GM18873 (cell line): Measurements from ENCODE around the gene CFAP46.

Experiments used
- ATAC-seq: cut with Tn5 transposase; IDR thresholded peaks from one replicate; pipeline ENCODE4 v1.9.1; 2021; ENCODE audit warnings: mild to moderate bottlenecking, moderate library complexity, moderate number of reproducible peaks; ENCODE audit not compliant: unreplicated experiment, low FRiP score

Gene CFAP46

DNA sequence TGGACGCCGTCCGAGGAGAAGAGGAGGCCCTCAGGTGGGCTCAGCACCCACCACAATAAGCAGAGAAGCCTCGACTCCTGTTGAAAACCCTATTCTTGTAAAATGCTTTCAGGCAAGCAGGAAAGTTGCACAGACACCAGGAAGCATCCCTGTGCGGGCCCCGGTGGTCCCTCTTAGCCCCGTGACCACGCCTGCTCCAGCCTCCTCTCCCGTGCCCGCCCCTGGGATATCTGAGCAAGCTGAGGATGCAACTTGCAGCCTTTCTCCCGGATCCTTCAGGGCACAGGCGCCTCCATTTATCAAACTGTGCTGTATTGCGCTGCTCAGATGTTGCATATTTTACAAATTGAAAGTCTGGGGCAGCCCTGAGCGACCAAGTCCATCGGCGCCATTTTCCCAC is 72.7 kb downstream of the CFAP46 start:
- no peak for ATAC-seq

GRCh38 chr10:132868995-132869394 is 73.4 kb downstream of the CFAP46 start:
- no peak for ATAC-seq

- no peak for ATAC-seq
Observed at GRCh38 chr10:132867801-132868644, 74.3 kb downstream of the CFAP46 start.

GRCh38 chr10:132866601-132867381 is 75.6 kb downstream of the CFAP46 start:
- ATAC-seq: no peak

DNA sequence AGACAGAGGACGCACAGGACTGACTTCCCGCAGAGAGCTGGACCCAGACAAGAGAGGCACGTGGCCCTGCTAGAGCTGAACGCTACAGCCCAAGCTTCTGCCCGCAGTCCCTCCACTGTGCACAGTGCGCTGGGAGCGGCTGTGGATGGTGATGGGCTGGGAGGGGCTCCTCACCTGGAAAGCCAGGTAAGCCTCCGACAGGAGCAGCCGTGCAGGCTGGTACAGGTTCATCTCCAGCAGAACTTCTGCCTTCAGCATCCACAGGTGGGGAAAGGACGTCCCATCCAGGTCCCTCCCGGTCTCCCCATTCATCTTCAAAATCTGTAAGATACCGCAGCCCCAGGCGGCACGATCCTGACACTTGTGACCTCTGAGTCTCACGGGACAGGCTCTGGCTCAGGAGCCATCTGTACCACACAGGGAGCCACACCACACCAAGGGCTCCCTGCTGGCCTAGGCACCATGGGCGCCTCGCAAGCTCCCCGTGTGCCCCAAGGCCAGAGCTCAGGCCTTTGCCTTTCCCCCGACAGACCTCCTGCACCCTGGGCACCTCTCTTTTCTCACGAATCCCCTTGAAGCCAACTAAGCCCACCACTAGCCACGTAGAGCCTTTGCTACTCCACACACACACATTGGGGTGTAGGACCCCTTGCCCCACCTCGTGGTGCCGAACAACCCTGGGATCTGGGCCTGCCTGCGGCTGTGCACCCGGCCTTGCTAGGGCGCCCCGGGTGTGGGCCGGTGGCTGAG is 76.3 kb downstream of the CFAP46 start:
- no peak for ATAC-seq

DNA sequence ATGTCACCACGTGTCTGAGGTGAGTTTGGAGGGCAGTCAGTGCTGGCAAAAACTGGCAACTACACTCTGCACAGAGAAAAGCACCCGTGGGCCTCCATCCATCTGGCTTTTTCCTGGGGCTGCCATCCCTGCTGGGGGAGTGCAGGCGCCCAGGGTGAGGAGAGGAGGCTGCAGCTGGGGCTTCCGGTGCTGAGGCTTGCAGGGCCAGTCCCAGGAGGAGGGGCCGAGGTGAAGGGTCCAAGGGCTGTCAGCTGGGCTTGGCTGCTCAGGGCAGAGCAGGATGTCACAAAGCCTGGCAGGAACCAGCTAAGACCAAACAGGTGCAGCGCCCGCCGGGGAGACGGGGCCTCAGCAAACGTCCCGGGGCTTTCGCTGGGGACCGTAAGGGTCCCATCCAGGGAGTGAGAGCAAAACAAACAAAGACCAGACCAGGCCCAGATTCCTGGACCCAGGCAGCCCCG is 77.2 kb downstream of the CFAP46 start:
- no peak for ATAC-seq

DNA sequence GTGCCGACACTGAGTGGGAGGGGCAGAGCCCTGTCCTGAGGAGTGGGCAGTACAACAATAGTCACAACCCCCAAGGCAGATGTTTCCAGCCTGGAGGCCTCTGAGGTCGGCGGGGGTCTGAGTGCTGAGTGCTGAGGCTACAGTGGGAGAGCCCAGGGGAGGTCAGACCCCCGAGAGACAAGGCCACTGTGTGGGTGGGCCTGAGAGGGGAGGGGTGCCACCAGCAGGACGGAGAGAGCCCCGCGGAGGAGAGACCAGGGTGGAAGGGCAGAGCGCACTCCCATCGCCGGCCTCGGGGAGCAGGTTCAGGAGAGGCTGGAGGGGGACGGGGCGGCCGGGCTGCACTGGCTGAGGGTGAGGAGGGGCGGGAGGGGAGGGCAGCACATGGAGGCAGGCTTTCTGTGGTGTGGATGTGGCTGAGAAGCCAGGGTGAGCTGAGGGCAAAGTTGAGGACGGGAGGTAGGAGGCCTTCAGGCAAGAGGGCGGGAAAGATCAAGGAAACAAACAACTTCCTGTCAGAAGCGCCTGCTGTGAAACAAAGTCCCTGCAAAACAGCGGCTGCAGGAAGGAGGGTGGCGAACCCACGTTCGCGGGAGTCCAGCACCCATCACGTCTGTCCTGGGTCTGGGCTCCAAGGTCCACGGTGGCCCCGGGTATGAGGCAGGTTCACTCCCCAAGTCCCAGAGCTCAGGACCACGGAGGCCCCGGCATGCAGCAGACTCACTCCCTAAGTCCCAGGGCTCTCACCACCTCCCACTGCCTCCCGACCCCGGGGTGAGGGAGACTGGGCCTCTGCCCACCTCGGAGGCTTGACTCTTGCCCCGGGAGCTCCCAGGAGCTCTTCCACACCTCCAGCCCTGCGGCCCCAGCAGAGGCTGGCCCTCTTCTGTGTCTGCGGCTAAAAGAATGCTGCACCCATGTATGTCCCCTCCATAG is 79.6 kb downstream of the CFAP46 start:
- ATAC-seq: no peak

- ATAC-seq: no peak
Observed at GRCh38 chr10:132861884-132862461, 80.4 kb downstream of the CFAP46 start.

- ATAC-seq: no peak
Observed at GRCh38 chr10:132861116-132861691, 81.2 kb downstream of the CFAP46 start.

- no peak for ATAC-seq
Observed at GRCh38 chr10:132860532-132860931, 81.8 kb downstream of the CFAP46 start.

DNA sequence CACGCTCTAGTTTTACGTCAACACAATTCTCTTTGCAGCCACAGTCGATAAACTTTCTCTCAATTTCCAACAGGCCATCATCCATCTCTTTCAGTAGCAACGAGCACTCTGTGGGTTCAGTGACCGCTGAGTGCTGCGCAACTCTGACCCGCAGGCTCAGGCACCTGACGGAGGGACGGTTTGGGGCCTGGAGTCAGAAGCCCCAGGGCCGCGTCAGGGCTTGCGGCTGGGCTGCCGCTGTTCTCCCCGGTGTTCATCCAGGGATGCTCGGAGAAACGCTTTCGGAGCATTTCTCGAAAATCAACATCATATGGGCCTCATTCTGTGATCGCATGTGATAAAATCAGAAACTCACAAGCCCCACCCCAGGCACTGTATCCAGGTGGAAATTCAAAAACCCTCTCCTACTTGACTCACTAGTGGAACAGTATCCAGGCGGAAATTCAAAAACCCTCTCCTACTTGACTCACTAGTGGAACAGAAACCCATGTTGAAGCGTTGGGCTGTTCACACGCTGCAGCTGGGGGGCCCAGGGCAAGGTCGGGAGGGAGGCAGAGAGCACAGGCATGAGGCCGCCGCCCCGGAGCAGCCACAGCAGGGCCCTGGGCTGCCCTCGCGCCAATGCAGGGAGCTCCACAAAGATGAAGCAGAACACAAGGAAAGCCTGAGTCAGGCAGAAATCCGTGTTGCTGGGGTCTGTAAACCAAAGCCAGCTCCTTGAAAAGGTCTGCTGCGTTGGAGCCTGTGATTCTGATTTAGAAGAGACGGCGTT is 83.1 kb downstream of the CFAP46 start:
- no peak for ATAC-seq

DNA sequence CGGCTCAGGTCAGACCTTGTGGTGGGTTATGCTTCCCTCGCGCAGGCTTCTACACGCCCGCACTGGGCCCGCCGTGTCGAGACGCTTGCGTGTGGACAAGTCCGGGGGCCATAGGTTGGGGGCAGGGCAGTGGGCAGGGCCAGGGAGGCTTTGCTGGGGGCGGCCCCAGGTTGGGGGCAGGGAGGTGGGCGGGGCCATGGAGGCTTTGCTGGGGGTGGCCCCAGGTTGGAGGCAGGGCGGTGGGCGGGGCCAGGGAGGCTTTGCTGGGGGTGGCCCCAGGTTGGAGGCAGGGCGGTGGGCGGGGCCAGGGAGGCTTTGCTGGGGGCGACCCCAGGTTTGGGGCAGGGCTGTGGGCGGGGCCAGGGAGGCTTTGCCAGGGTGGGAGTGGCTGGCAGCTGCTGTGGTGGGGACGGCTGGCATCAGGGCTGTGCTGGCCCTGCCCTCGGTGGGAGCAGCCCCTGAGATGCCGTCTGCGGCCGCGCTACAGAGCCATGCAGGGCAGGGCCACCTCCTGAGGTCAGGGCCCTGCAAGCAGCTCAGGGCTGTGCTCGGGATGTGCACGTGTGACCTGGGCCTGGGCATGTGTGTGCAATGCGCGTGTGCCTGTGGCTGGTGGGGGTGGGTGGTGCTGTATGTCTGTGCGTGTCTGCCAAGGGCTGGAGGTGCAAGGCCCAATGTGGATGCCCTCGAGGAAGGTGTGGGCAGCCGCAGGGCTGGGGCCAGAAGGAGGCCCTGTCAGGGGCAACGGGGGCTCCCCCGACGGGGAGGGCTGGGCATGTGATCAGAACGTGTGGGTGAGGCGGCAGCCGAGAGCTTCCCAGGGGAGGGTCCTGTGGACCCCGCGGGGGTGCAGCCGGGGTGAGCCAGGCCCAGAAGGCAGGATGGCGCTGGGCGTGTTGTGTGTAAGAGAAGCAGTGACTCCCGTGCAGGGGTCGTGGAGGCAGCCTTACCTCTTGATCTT is 84.0 kb downstream of the CFAP46 start:
- ATAC-seq: no peak

DNA sequence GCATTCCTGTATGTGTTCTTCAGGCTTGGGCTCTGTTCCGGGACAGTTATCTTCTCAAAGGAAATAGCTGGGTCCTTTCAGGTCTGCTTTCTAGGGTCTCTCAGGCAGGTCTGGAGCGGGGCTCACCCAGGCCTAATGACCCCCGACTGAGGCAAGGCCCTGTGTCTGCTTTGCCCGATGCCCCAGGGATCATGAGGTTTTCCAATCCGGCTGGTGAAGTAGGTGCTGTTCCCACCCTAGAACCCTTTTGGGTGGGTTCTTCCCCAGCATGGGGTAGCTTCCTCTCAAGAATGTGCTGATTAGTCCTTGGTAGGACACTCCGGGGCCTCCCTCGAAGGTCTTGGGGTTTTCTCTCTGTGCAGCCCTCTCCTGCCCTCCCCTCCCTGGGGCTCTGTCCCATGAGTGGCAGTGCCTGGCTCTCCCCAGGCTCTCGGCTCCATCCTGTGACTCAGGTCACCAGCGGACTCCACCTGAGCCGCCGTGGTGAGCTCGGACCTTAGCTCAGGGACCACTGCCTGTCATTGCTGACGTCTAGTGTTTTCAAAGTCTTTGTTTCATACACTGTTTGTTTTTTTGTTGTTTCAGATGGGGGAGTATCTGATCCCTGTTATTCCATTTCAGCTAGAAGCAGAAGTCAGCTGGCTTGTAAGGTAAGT is 85.4 kb downstream of the CFAP46 start:
- no peak for ATAC-seq

- no peak for ATAC-seq
Observed at GRCh38 chr10:132855889-132856288, 86.5 kb downstream of the CFAP46 start.

DNA sequence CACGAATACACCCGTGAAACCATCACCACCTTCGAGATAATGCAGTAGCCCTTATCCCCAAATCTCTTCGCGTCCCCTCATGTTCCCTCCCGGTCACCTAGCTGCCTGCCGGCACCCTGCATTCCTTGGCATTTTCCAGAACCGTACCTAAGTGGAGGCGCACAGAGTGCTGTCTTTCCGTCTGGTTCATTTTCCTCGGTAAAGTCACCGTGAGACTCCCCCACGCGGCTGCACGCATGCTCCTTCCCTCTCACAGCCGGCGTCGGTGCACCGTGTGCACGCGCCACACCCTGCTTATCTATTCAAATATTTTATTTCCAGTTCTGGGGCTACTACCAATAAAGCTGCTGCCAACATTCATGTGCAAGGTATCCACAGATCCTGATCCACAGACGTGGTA is 90.9 kb downstream of the CFAP46 start:
- ATAC-seq: no peak

GRCh38 chr10:132850896-132851295 is 91.5 kb downstream of the CFAP46 start:
- no peak for ATAC-seq

DNA sequence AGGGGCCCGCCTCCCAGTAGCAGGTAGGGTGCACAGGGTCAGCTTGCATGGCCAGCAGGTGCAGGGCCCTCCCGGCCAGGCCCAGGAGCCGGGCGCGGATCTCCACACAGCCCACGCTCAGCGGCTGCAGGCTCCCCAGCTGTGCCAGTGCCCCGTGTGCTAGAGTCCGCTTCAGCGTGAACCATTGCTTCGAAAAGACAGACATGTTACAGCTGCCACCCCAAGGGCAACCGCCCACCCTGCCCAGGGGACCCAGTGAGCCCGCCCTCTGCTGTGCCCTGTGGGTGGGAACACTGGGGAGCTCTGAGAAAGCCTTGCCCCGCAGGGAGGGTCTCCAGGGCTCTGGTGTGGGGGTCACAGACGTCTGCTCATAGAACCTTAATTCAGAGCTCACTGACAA is 92.1 kb downstream of the CFAP46 start:
- no peak for ATAC-seq
